ENCODE results near the gene UIMC1.

Gene UIMC1

GRCh38 chr5:176948458-176948857 is 58.1 kb downstream of the UIMC1 start:
- no peak for DNase-seq

- DNase-seq = no peak
Observed at GRCh38 chr5:176947847-176948246, 58.7 kb downstream of the UIMC1 start.

- DNase-seq = no peak
Observed at GRCh38 chr5:176944268-176944667, 62.3 kb downstream of the UIMC1 start.

GRCh38 chr5:176943816-176944215 is 62.8 kb downstream of the UIMC1 start:
- no peak for DNase-seq

- no peak for DNase-seq
Observed at GRCh38 chr5:176941951-176942350, 64.6 kb downstream of the UIMC1 start.

- no peak for DNase-seq
Observed at GRCh38 chr5:176938472-176938871, 68.1 kb downstream of the UIMC1 start.

GRCh38 chr5:176935017-176935416 is 71.6 kb downstream of the UIMC1 start:
- DNase-seq = no peak

GRCh38 chr5:176934309-176934930 is 72.2 kb downstream of the UIMC1 start:
- DNase-seq = no peak

- no peak for DNase-seq
Observed at GRCh38 chr5:176929654-176930053, 76.9 kb downstream of the UIMC1 start.

- no peak for DNase-seq
Observed at GRCh38 chr5:176927562-176927961, 79.0 kb downstream of the UIMC1 start.

- DNase-seq = no peak
Observed at GRCh38 chr5:176922817-176923216, 83.8 kb downstream of the UIMC1 start.

GRCh38 chr5:176921714-176922113 is 84.9 kb downstream of the UIMC1 start:
- DNase-seq = no peak

GRCh38 chr5:176918613-176919012 is 88.0 kb downstream of the UIMC1 start:
- no peak for DNase-seq

GRCh38 chr5:176916337-176916736 is 90.2 kb downstream of the UIMC1 start:
- no peak for DNase-seq

- no peak for DNase-seq
Observed at GRCh38 chr5:176915906-176916305, 90.7 kb downstream of the UIMC1 start.

GRCh38 chr5:176912115-176912514 is 94.5 kb downstream of the UIMC1 start:
- no peak for DNase-seq

- no peak for DNase-seq
Observed at GRCh38 chr5:176908675-176909368, 97.8 kb downstream of the UIMC1 start.

- DNase-seq = no peak
Observed at GRCh38 chr5:176906796-176907195, 99.8 kb downstream of the UIMC1 start.

GRCh38 chr5:176906126-176906525 is 100.5 kb downstream of the UIMC1 start:
- DNase-seq = no peak

- no peak for DNase-seq
Observed at GRCh38 chr5:176904276-176904675, 102.3 kb downstream of the UIMC1 start.

- no peak for DNase-seq
Observed at GRCh38 chr5:176902911-176903664, 103.5 kb downstream of the UIMC1 start.

- no peak for DNase-seq
Observed at GRCh38 chr5:176902102-176902814, 104.3 kb downstream of the UIMC1 start.

Data from CD4-positive, alpha-beta T cell treated with Interleukin-10 for 1 hour (primary cell).